Body of pancreas (tissue), 4 donors: ENCODE measurements around the gene PRSS57.

Experiments used
- CTCF ChIP-seq, 7 experiments: fragments of 450-650 bp in 4 of 7; fragments of 200-600 bp in 3 of 7; sonication (generic) in 3 of 7; IDR thresholded peaks; one replicate each; pipeline ENCODE4 v1.5.1; 2016 to 2019; ENCODE audit warnings: antibody characterized with exemption in 7 of 7
- POLR2A ChIP-seq, 3 donors: fragments of 450-650 bp; IDR thresholded peaks; one replicate each; pipeline ENCODE4 v1.6.1; 2016; ENCODE audit warnings: antibody characterized with exemption in 3 of 3, mild to moderate bottlenecking in 2 of 3

- TF ChIP-seq CTCF (IDR thresholded peaks at IDR 0.05) (no peak), POLR2A (IDR thresholded peaks at IDR 0.05) (no peak)
Observed at GRCh38 chr19:648904-649801, 46.1 kb downstream of the PRSS57 start.
